Uterus (tissue), 2 donors: ENCODE results near the gene ATXN2.

ENCODE experiments used
- POLR2A ChIP-seq, 2 donors: fragments of 450-650 bp; IDR thresholded peaks; one replicate each; pipeline ENCODE4 v1.6.1; 2016; ENCODE audit warnings: antibody characterized with exemption in 2 of 2, mild to moderate bottlenecking in 1 of 2, moderate library complexity in 1 of 2
- TF ChIP-seq, protein P1 (sequence below), 4 experiments: fragments of 200-600 bp in 2 of 4; fragments of 450-650 bp in 2 of 4; sonication (generic) in 2 of 4; IDR thresholded peaks; one replicate each; pipeline ENCODE4 v1.5.1; 2016 to 2019; ENCODE audit warnings: antibody characterized with exemption in 4 of 4, mild to moderate bottlenecking in 2 of 4, moderate library complexity in 1 of 4

DNA sequence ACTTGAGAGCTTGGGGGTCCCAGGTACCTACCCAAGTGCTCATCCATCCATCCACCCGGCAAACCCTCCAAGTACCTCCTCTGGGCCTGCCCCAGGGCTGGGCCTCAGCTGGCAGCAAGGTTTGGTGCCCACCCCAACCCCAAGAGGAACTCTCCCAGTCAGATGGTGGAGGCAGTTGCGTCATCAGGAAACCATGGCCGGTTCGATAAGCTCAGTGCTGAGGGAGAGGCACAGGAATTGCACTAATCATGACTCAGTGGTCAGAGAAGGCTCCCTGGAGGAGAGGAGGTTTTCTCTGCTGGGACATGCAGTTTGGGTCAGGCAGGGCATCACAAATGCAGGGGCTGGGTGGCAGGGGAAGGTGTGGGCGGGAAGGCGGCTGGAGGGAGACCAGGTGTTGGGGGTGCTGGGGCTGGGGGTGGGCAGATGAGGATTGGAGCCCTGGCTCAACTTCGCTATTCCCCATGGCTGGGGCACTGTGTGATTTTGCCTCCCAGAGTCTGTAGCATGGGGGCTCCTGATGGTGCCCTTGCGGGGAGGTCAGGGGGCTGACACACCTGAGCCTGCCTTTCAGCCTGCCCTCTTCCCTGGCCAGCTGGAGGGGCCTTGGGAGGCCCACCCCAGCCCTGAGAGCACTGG is 161.2 kb downstream of the ATXN2 start:
- TF ChIP-seq, protein P1, sequence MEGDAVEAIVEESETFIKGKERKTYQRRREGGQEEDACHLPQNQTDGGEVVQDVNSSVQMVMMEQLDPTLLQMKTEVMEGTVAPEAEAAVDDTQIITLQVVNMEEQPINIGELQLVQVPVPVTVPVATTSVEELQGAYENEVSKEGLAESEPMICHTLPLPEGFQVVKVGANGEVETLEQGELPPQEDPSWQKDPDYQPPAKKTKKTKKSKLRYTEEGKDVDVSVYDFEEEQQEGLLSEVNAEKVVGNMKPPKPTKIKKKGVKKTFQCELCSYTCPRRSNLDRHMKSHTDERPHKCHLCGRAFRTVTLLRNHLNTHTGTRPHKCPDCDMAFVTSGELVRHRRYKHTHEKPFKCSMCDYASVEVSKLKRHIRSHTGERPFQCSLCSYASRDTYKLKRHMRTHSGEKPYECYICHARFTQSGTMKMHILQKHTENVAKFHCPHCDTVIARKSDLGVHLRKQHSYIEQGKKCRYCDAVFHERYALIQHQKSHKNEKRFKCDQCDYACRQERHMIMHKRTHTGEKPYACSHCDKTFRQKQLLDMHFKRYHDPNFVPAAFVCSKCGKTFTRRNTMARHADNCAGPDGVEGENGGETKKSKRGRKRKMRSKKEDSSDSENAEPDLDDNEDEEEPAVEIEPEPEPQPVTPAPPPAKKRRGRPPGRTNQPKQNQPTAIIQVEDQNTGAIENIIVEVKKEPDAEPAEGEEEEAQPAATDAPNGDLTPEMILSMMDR (IDR thresholded peaks at IDR 0.05), result no peak
- no peak for TF ChIP-seq POLR2A (IDR thresholded peaks at IDR 0.05)
